GM19395 (cell line): ENCODE data around the gene TTLL5.
A peak's percentile ranks its signal among the peaks of the same experiment; 100 is the strongest.
"Not testable (repeated sequence)": the region's sequence is repeated elsewhere in the genome, so short reads cannot be mapped to it uniquely, and the experiment has no call there.

Source experiments
- ATAC-seq: cut with Tn5 transposase; IDR thresholded peaks from one replicate; pipeline ENCODE4 v1.9.1; 2021; ENCODE audit warnings: mild to moderate bottlenecking, moderate library complexity; ENCODE audit not compliant: unreplicated experiment

TTLL5 gene

GRCh38 chr14:75649773-75650172, 11.3 kb upstream of the TTLL5 start:
- ATAC-seq: no peak

- no peak for ATAC-seq
These were observed 10.6 kb upstream of the TTLL5 start for GRCh38 chr14:75650253-75651058.

GRCh38 chr14:75653563-75653962, 7.5 kb upstream of the TTLL5 start:
- no peak for ATAC-seq

DNA sequence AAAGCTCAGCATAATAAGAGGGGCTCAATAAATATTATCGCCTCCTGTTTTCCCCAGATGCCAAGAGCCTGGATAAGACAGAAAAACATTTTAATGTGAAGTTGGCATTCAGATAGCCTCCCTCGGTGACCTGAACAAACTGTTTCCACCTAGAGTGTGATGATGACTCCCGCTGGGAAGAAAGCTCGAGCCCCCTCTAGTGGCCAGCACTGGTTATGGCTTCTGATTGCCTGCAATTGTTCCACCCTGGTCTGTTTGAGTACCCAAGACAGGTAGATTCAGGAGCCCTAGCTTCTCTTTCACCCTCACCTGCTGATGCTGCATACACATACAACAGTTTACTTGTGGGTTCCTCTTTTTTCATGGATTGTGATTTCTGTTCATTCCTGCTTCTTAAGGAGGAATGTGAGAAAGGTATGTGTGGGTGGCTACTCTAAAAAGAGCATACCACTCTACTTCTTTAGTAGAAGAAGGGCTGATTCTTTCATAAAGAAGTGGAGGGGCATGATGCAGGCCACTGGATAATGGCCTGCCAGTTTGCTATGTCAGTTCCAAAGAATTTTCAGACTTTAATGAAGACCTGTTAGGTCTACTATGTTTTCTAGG, 6.8 kb upstream of the TTLL5 start:
- ATAC-seq: peak; percentile 75

DNA sequence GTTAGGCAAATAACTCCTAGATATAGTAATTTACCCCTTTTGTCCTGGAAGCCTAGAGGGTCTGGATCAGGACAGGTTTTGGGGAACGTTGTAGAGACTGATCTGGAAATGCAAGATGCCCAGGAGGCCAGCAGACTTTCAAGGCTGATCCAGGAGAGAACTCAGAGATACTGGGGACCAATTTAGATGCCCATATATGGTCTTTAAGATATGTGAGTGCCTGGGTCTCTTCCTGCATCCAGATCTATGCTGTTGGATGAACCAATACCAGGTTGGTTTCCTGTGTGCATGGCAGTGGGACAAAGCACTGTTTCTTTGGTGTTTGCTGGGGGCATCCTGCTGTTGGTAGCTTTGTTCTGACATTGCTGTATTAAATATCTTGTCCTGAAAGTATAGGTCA, 5.8 kb upstream of the TTLL5 start:
- no peak for ATAC-seq

- ATAC-seq: no peak
These were observed 3.7 kb upstream of the TTLL5 start for GRCh38 chr14:75657331-75657730.

GRCh38 chr14:75658957-75659356, 2.1 kb upstream of the TTLL5 start:
- no peak for ATAC-seq

DNA sequence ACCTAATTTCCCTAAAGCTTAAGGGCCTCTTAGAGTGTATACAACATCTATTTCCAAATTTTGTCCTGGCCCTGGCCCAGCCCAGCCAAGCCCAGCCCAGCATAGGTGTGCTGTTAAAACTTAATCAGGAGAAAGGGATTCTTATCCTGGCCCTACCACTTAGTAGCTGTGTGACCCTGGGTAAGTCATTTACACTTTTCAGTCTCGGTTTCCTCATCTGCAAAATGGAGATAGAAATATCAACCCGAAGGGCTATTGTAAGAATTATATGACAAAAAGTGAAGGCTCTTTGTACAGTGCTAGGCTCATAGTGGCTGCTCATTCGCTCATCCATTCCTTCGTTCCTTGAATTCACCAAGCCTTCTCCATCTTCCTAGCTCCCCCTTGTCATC, 812 bp upstream of the TTLL5 start:
- ATAC-seq: no peak

GRCh38 chr14:75661499-75661814, 411 bp downstream of the TTLL5 start:
- ATAC-seq: no peak

DNA sequence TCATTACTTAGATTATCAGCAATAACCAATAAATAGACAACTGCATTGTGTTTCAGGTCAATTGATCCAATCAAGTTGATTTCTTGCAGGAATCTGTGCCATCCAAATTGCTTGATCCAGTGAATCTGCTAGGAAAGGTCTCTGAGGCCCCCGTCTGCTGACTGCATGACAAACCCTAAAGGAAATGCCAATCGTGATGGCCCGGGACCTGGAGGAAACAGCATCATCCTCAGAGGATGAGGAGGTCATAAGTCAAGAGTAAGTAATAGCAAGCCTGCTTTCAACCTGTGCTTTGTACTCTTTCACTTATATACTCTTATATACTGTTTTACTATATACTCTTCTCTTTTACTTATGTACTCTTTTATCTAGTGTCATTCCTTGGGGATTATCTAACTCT, 1.9 kb downstream of the TTLL5 start:
- no peak for ATAC-seq

DNA sequence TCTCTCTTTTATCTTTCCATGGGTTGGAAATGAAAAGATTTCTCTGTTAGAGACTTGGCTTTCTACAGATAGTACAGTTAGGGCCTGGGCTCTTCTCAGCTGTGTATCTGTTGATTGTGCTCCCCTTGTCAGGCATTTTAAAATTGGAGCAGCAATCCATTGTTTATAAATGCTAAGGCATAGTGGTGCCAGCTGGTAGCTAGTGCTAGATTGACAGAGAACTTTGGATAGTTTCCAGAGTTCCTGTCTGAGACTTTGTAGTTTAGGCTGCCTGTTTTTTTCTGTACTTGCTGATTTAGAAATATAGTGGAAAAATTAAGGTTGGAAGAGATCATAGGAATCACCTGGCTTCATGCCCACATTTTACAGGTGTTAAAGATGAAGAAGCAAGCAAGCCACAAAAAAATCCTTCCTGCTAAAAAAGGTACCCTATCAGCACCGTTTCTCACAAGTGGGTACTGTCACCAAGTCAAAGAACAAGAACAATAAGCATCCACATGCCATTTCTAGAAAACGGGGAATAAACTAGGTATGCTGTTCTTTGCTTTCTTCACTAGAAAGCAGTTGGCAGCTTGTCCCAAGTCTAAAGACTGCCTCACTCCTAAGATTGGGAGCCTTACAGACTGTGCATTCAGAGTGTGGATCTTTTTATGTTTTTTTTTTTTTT, 6.2 kb downstream of the TTLL5 start:
- ATAC-seq: no peak

DNA sequence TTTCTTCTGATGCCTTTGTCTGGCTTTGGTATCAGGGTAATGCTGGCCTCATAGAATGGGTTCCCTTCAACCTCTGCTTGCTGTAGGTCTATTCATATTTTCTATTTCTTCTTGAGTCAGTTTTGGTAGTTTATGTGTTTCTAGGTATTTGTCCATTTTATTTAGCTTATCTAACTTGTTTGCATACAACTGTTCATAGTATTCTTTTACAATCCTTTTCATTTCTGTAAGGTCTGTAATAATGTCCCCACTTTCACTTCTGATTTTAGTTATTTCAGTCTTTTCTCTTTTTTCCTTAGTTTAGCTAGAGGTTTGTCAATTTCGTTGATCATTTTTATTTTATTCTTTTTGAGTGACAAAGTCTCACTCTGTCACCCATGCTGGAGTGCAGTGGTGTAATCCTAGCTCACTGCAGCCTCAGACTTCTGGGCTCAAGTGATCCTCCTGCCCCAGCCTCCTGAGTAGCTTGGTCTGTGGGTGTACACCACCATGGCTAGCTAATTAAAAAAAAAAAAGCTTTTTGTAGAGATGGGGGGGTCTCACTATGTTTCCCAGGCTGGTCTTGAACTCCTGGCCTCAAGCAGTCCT, 11.7 kb downstream of the TTLL5 start:
- no peak for ATAC-seq

- ATAC-seq: no peak
These were observed 12.4 kb downstream of the TTLL5 start for GRCh38 chr14:75673345-75674035.

- no peak for ATAC-seq
These were observed 14.4 kb downstream of the TTLL5 start for GRCh38 chr14:75675265-75675960.

GRCh38 chr14:75685910-75686309, 24.9 kb downstream of the TTLL5 start:
- ATAC-seq: no peak

DNA sequence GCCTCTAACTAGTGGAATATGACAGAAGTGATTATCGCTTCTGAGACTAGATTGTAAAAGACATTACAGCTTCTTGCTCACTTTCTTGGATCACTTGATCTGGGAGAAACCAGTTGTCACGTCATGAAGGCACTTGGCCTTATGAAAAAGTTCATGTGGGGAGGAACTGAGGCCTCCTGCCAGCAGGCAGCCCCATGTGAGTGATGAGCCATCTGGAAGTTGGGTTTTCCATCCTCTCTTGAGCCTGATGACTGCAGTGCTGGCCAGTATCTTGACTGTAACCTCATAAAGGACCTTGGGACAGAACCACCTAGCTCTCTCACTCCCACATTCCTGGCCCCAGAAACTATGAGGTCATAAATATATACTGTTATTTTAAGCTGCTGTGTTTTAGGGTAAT, 28.0 kb downstream of the TTLL5 start:
- ATAC-seq: no peak

- no peak for ATAC-seq
These were observed 29.0 kb downstream of the TTLL5 start for GRCh38 chr14:75690010-75690409.

DNA sequence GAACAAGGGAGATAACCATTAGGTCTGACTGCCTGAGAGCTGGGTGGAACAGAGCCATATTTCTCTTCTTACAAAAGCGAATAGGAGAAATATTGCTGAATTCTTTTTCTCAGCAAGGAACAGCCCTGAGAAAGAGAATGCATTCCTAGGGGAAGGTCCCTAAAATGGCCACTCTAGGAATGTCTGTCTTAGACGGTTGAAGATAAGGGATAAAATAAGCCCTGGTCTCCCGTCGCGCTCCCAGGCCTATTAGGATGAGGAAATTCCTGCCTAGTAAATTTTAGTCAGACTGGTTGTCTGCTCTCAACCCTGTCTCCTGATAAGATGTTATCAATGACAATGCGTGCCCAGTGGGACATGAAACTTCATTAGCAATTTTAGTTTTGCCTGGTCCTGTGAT, 34.0 kb downstream of the TTLL5 start:
- ATAC-seq: not testable (repeated sequence)

- no peak for ATAC-seq
These were observed 36.3 kb downstream of the TTLL5 start for GRCh38 chr14:75697386-75697785.

DNA sequence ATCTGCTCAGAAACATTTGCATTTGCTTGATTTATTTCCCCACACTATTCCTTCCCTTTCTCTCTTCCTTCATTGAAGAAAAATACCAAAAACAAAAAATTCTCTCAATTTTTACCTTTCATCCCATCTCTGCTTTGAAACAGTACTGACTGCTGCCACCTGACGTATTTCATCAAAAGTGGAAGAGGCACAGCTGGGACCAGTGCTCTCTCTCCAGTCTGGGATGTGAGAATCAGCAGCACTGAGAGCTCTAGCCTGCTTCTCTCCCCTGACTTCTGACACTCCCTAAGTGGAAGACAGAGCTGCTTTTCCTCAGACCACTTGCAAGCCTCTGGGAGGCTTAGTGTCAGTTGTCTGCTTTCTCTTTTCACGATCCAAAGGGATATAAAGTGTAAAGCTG, 36.9 kb downstream of the TTLL5 start:
- no peak for ATAC-seq

DNA sequence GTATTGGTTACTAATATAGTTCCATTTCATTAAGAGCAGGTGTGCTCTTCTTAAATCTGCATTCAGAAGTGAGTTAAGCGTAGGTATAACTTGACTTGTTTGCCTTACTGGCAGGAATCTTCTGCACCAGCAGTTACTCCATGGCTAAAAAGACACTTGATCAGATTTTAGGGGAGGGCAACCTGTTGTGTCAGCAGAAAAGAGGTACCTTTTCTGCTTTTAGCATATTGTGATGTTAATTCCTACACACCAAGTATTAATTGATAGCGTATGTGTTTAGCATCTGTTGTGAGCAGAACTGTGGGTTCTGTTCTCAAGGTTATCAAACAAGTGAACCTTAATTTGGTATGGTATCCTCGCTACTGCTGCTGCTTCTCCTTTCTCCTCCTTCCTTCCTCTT, 38.3 kb downstream of the TTLL5 start:
- no peak for ATAC-seq
